GM21529 (cell line): Measurements from ENCODE around the gene SV2C.

Experiments used
- ATAC-seq: cut with Tn5 transposase; IDR thresholded peaks from one replicate; pipeline ENCODE4 v1.9.1; 2021; ENCODE audit not compliant: unreplicated experiment

Gene SV2C

GRCh38 chr5:76402251-76402885 lies 319.2 kb downstream of the SV2C start:
- ATAC-seq: peak; percentile 40

GRCh38 chr5:76402886-76403765 lies 319.9 kb downstream of the SV2C start, which contains the start of gene IQGAP2:
TSS of gene IQGAP2 (plus strand) at chr5:76403285. CDS start at chr5:76403546, 261 bp downstream.
- peak; percentile 53 for ATAC-seq
